Measurements from ENCODE around the gene ADAMTS3. TPM values are rescaled to one million over a fixed set of nuclear protein-coding genes. Genes with fewer than 3 reads are reported as not detected.
"Not testable (repeated sequence)": the region's sequence is repeated elsewhere in the genome, so short reads cannot be mapped to it uniquely, and the experiment has no call there.

The ADAMTS3 gene
- total RNA-seq, 2 experiments from 2014 or later: not detected

DNA sequence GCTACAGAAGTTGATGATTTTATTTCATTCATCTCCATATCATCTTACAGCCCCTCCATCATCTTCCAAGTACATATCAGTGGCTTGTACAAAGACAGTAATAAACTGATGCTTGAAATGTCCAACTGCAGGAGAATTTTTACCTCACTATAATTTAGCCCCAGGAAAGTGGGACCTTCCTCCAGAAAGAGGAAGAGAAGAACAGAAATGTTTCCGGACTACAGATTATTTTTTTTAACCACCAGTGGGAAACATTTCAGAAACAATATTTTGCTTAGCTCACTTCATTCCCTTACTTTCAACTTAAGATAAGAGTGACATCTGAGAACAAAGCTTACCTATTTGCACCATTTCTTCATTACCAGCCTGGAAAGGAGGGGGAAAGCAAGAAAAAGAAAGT is 2.0 kb downstream of the ADAMTS3 start:
- Mint-ChIP-seq H3K9me3 (no peaks in the 10 kb centered on the region), H3K36me3 (ENCODE audit: low read depth) (no peaks in the 10 kb centered on the region), H3K4me3 (no peak overlapping the region), H3K27ac (no peak overlapping the region), H3K27me3 (peaks cover 46% of the 10 kb centered on the region), H3K4me1 (peaks cover 13% of the 10 kb centered on the region)
- DNase-seq: no peak
- CTCF ChIA-PET: no interaction called here
- POLR2A ChIA-PET: no interaction called here

DNA sequence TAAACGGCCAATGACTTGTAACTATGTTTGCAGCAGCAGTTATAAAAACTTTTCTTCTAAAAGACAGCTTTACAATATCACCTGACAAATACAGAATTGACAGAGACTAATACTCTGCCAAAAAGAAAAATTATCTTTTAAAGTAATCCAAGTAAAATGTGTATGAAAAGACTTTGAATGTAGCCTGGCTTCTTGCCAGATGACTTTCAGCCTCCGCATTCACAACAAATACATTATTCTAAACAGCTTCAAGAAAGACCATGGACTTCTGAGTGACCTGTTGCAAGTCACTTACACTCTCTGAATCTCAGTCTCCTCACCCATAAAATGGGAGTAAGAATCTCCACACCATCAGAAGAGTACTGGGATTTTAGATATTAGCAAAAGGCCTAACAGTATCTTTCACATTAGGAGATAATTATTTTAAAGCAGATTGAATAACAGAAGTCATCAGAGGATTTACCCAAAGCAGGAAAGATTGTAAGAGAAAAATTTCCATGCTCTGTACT is 2.5 kb downstream of the ADAMTS3 start:
- Mint-ChIP-seq H3K4me1 (peaks cover 13% of the 10 kb centered on the region), H3K27me3 (peaks cover 46% of the 10 kb centered on the region), H3K4me3 (no peak overlapping the region), H3K36me3 (ENCODE audit: low read depth) (no peaks in the 10 kb centered on the region), H3K9me3 (no peaks in the 10 kb centered on the region), H3K27ac (no peak overlapping the region)
- CTCF ChIA-PET: no interaction called here
- no peak for DNase-seq
- POLR2A ChIA-PET: no interaction called here

DNA sequence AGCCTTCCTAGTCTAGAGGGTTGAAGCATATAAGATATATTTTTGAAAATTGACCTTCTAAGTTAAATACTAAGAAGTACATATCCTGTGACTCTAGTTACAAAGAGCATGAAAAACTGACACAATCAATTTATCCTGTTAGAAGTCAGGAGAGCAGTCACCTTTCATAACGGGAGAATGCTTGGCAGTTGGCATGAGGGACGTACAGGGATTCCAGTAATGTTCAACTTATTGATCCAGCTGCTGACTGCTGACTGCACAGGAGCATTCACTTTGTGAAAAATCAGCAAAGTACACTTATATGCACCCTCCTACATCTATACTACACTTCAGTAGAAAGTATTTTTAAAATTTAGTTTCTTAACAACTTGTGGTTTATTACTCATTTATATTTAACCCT is 4.2 kb downstream of the ADAMTS3 start:
- no peak overlapping the region for H3K4me3 Mint-ChIP-seq
- POLR2A ChIA-PET: no interaction called here

DNA sequence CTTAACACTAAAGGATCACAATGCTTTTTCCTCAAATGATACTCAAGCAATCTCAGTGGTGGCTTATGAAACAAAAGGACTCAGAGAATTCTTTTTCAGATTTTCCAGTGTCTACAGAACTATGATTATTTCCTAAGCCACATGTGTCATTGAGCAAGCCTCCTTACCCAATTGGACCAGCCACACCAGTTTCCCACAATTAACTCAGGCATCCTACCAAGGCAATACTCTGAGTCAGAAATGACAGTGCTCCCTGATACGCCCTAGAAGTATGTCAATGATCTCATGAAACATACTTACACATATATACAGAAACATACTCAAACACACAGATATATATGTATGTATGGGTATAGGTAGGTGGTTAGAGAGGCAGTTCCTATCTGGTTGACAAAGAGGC is 4.8 kb downstream of the ADAMTS3 start:
- Mint-ChIP-seq H3K27me3 (peaks cover 31% of the 10 kb centered on the region), H3K4me3 (no peak overlapping the region), H3K4me1 (peaks cover 13% of the 10 kb centered on the region), H3K9me3 (no peaks in the 10 kb centered on the region), H3K36me3 (ENCODE audit: low read depth) (no peaks in the 10 kb centered on the region), H3K27ac (no peak overlapping the region)
- ChIA-PET CTCF (no interaction called here), POLR2A (no interaction called here)
- no peak for DNase-seq

More for the DNA sequence above, 4.2 kb downstream of the ADAMTS3 start:
- CTCF ChIA-PET: no interaction called here
- H3K36me3 Mint-ChIP-seq (ENCODE audit: low read depth): no peaks in the 10 kb centered on the region
- H3K4me1 Mint-ChIP-seq: peaks cover 13% of the 10 kb centered on the region
- H3K9me3 Mint-ChIP-seq: no peaks in the 10 kb centered on the region
- H3K27me3 Mint-ChIP-seq: peaks cover 34% of the 10 kb centered on the region
- DNase-seq: no peak
- no peak overlapping the region for H3K27ac Mint-ChIP-seq

DNA sequence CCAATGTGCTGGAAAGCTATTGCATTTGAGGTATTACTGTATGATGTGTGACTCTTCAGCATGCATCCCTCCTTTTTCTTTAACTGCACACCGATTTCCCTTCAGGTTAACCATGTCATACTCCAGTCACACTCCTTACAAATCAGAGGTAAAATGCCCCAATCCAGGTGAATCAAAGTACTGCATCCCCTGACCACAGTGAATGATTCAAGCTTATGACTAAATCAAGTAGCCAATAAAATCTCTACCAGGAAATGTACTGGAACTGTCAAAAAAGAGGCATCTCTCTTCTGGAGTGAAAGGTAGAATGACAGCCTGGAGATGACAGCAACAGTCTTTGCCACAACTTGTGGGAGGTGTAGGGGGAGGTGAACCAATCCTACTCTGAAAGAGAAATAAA is 10.4 kb downstream of the ADAMTS3 start:
- H3K9me3 Mint-ChIP-seq: no peaks in the 10 kb centered on the region
- DNase-seq: no peak
- no peaks in the 10 kb centered on the region for H3K36me3 Mint-ChIP-seq (ENCODE audit: low read depth)
- H3K4me1 Mint-ChIP-seq: no peaks in the 10 kb centered on the region
- CTCF ChIA-PET: no interaction called here
- H3K27me3 Mint-ChIP-seq: peaks cover 1% of the 10 kb centered on the region
- POLR2A ChIA-PET: no interaction called here
- H3K4me3 Mint-ChIP-seq: no peak overlapping the region
- H3K27ac Mint-ChIP-seq: no peak overlapping the region

DNA sequence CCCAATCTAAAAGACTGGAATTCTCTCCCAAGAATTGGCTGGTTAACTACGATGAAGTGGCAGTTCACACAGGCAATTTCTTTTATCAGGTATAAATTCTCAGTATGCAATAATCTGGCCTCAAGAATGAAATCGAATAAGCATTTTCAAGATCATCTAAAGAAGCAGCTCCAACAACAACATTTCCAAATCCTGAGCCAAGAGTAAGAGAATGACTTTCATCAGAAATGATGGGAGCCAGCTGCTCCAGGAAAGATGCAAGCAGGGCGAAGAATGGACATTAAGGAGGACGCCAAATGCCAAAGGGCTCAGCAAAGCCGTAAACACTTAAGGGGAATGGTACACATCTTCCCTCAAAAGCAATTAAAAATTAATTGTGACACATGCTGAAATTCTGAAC is 12.0 kb downstream of the ADAMTS3 start:
- Mint-ChIP-seq H3K4me1 (no peaks in the 10 kb centered on the region), H3K9me3 (no peaks in the 10 kb centered on the region), H3K36me3 (ENCODE audit: low read depth) (no peaks in the 10 kb centered on the region), H3K4me3 (no peak overlapping the region), H3K27ac (no peak overlapping the region), H3K27me3 (peaks cover 1% of the 10 kb centered on the region)
- no peak for DNase-seq
- POLR2A ChIA-PET: no interaction called here
- CTCF ChIA-PET: no interaction called here

DNA sequence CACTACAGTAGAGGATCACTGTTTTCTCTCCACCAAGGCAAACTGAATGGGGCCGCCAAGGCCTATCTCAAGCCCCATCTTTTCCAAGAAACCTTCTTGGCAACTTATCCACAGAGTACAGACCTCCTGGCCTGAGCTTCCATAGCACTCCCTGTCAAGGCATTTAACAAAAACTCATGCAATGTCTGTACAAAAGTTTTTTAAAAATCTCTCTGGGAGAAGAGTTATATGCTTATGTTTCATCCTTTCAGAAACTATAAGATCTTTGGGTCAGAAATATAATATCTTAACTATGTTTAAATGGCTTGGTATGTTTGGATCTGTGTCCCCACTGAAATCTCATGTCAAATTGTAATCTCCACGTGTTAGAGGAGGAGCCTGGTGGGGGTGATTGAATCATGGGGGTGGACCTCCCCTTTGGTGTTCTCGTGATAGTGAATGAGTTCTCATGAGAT is 13.6 kb downstream of the ADAMTS3 start:
- POLR2A ChIA-PET: no interaction called here
- H3K27me3 Mint-ChIP-seq: peaks cover 1% of the 10 kb centered on the region
- no peak for DNase-seq
- no peaks in the 10 kb centered on the region for H3K36me3 Mint-ChIP-seq (ENCODE audit: low read depth)
- no peak overlapping the region for H3K27ac Mint-ChIP-seq
- CTCF ChIA-PET: no interaction called here
- no peaks in the 10 kb centered on the region for H3K4me1 Mint-ChIP-seq
- H3K4me3 Mint-ChIP-seq: no peak overlapping the region
- H3K9me3 Mint-ChIP-seq: no peaks in the 10 kb centered on the region

DNA sequence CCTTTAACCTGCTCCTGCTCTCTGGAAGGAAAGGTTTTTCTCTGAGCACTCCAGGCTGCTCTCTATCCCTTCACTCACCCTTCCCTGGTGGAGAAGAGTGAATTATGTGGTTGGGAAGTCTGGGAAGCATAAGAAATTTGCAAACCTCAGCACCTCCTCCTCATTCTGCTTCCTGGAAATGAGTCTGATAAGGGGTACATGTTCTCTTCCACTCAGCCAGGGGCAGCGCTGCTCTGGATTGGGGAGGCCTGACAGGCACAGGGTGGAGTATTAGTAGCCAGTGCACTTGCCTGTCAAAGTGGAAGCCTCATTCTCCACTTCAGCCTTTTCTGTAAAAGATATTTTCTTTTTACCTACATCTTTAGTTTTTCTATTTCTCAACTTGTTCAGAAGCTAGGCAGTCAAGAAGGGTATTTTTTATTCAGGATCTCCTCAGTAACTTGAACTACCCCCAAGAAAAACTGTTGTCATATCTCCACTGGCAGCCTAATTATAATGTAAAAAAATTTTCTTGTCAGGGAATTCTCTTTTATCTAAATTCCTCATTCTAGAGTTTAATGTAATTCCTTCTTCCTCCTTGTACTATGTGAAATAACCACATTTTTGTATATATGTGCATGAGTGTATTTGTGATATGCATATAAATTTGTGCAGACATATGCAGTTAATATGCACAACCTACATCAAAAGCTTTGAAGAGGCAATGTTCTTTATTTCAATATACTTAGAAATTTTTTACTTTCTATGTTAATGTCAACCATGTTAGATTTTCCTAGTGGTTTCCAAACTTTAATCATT is 15.3 kb downstream of the ADAMTS3 start:
- H3K36me3 Mint-ChIP-seq (ENCODE audit: low read depth): no peaks in the 10 kb centered on the region
- POLR2A ChIA-PET: no interaction called here
- H3K27me3 Mint-ChIP-seq: peaks cover 1% of the 10 kb centered on the region
- H3K9me3 Mint-ChIP-seq: no peaks in the 10 kb centered on the region
- DNase-seq: no peak
- H3K4me3 Mint-ChIP-seq: no peak overlapping the region
- CTCF ChIA-PET: no interaction called here
- no peak overlapping the region for H3K27ac Mint-ChIP-seq
- H3K4me1 Mint-ChIP-seq: no peaks in the 10 kb centered on the region

DNA sequence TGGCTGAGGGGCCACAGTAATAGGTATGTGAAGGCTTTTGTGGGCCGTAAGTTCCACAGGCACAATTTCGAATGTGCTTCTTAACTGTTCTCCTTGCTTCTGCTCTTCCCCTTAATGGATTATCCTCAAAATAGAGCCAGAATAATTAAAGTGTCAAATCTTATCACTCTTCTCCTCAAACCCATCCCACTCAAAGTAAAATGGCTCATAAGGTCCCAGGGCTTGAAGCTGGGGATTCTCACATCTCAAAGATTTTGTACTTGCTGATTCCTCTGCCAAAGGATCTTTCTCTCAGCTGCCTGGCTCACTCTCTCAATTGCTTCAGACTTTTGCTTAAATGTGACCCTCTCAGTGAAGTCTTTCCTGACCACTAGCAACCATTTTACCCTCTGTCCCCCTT is 16.6 kb downstream of the ADAMTS3 start:
- H3K27me3 Mint-ChIP-seq: peaks cover 1% of the 10 kb centered on the region
- ChIA-PET CTCF (no interaction called here), POLR2A (no interaction called here)
- no peaks in the 10 kb centered on the region for H3K36me3 Mint-ChIP-seq (ENCODE audit: low read depth)
- H3K27ac Mint-ChIP-seq: no peak overlapping the region
- DNase-seq: no peak
- H3K4me1 Mint-ChIP-seq: no peaks in the 10 kb centered on the region
- H3K4me3 Mint-ChIP-seq: no peak overlapping the region
- H3K9me3 Mint-ChIP-seq: no peaks in the 10 kb centered on the region

DNA sequence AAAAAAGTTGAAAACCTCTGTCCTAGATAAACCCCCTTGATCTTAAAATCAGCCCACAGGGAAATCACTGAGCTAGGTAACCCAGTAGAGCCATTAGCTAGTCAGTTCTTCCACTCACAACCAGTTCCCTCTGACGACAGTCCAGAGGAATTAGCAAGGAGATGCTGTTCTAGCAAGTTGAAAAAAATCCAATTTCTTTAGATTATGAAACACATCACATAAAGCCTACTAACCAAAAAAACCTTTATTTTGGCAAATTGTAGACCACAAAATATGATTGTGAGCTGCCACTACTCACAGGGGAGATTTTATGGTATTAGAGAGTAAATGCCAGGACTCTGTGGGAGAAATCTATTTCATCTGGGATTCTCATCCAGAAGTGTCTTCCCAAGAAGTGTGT is 22.6 kb downstream of the ADAMTS3 start:
- no peaks in the 10 kb centered on the region for H3K4me1 Mint-ChIP-seq
- no peak overlapping the region for H3K4me3 Mint-ChIP-seq
- H3K27ac Mint-ChIP-seq: no peak overlapping the region
- H3K9me3 Mint-ChIP-seq: no peaks in the 10 kb centered on the region
- peaks cover 2% of the 10 kb centered on the region for H3K27me3 Mint-ChIP-seq
- ChIA-PET CTCF (no interaction called here), POLR2A (no interaction called here)
- no peaks in the 10 kb centered on the region for H3K36me3 Mint-ChIP-seq (ENCODE audit: low read depth)
- DNase-seq: no peak

DNA sequence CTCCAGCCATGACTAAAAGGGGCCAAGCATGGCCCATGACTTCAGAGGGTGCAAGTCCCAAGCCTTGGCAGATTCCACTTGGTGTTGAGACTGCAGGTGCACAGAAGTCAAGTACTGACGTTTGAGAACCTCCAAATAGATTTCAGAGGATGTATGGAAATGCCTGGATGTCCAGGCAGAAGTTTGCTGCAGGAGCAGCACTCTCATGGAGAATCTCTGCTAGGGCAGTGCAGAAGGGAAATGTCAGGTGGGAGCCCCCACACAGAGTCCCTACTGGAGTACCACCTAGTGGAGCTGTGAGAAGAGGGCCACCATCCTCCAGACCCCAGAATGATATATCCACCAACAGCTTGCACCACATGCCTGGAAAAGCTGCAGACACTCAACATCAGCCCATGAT is 28.3 kb downstream of the ADAMTS3 start:
- DNase-seq; H3K27me3 Mint-ChIP-seq; CTCF ChIA-PET; POLR2A ChIA-PET; H3K4me1 Mint-ChIP-seq; H3K4me3 Mint-ChIP-seq; H3K27ac Mint-ChIP-seq; H3K36me3 Mint-ChIP-seq (ENCODE audit: low read depth); H3K9me3 Mint-ChIP-seq: not testable (repeated sequence)

DNA sequence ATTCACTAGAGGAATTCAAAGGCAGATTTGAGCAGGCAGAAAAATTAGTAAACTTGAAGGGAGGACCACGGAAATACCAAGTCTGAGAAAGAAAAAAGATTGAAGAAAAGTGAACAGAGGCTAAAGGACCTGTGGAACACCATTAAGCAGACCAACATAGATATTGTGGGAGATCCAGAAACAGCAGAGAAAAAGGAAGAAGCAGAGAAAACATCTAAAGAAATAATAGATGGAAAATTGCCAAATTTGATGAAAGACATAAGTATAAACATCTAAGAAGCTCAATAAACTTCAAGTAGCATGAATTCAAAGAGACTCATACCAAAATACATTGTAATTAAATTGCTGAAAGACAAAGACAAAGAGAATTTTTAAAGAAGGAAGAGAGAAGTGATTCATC is 31.0 kb downstream of the ADAMTS3 start:
- H3K4me1 Mint-ChIP-seq: no peaks in the 10 kb centered on the region
- CTCF ChIA-PET: no interaction called here
- POLR2A ChIA-PET: no interaction called here
- H3K36me3 Mint-ChIP-seq (ENCODE audit: low read depth): no peaks in the 10 kb centered on the region
- H3K27me3 Mint-ChIP-seq: no peaks in the 10 kb centered on the region
- no peak overlapping the region for H3K4me3 Mint-ChIP-seq
- DNase-seq: no peak
- no peak overlapping the region for H3K27ac Mint-ChIP-seq
- peaks cover 3% of the 10 kb centered on the region for H3K9me3 Mint-ChIP-seq

DNA sequence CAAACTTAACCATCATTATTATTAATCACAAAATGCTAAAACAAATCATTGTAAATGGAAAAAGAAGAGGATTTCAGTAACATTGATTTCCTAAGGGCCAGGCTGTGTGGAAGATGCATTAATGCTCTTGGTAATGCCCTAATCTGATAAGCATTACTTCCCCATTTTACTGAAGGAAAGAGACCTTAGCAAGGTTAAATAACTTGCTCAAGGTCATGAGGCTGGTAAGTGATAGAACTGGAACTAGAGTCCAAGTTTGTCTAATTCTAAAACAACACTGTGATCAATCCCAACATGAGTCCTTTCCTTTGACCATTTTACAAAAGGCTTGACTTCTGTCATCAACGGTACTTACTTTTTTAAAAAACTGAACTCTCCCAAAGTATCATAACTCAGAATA is 32.6 kb downstream of the ADAMTS3 start:
- no peaks in the 10 kb centered on the region for H3K36me3 Mint-ChIP-seq (ENCODE audit: low read depth)
- H3K9me3 Mint-ChIP-seq: peaks cover 3% of the 10 kb centered on the region
- ChIA-PET CTCF (no interaction called here), POLR2A (no interaction called here)
- H3K27me3 Mint-ChIP-seq: no peaks in the 10 kb centered on the region
- H3K4me1 Mint-ChIP-seq: no peaks in the 10 kb centered on the region
- H3K4me3 Mint-ChIP-seq: no peak overlapping the region
- H3K27ac Mint-ChIP-seq: no peak overlapping the region
- no peak for DNase-seq

DNA sequence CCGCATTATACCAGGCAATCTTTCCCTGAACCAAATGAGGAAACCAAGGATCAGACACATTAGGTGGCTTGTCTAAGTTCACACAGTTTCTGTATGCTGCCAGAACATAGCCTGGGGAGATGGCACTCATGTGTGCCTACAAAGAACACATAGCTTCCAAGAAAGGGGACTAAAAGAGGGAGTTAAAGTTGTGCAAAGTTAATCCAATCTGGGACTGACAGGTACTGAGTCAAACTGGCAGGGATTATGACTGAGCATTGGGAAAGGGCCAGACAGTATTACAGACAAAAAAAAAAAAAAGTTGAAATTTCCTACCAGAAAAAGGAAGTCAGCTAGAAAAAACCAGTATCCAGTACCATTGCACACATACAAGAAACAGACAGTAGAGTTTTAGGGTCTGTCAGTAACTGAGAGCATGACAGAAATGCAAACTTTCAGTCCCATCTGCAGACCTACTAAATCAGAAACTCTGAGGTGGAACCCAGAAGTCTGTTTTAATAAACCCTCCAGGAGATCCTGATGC is 37.2 kb downstream of the ADAMTS3 start:
- H3K27me3 Mint-ChIP-seq: no peaks in the 10 kb centered on the region
- H3K27ac Mint-ChIP-seq: no peak overlapping the region
- no peaks in the 10 kb centered on the region for H3K36me3 Mint-ChIP-seq (ENCODE audit: low read depth)
- no peaks in the 10 kb centered on the region for H3K4me1 Mint-ChIP-seq
- DNase-seq: no peak
- no peaks in the 10 kb centered on the region for H3K9me3 Mint-ChIP-seq
- no peak overlapping the region for H3K4me3 Mint-ChIP-seq
- CTCF ChIA-PET: no interaction called here
- POLR2A ChIA-PET: no interaction called here

All from activated CD4-positive, alpha-beta T cell treated with anti-CD3 and anti-CD28 coated beads, Interleukin-2, amount 10 ng/mL, durations not matched to agents 7 days and 5 days (primary cell).